Inflammatory macrophage treated with lipopolysaccharide for 4 hours (primary cell): ENCODE data around the gene SAMD5.
"Not testable (repeated sequence)": the region's sequence is repeated elsewhere in the genome, so short reads cannot be mapped to it uniquely, and the experiment has no call there.

Source experiments
- DNase-seq: peaks from one replicate; pipeline ENCODE4 v3.0.0-alpha.2; 2020

The SAMD5 gene

GRCh38 chr6:147530132-147531060, 21.9 kb downstream of the SAMD5 start:
- DNase-seq = no peak

GRCh38 chr6:147531321-147531720, 22.8 kb downstream of the SAMD5 start:
- no peak for DNase-seq

- no peak for DNase-seq
These were observed 25.8 kb downstream of the SAMD5 start for GRCh38 chr6:147534116-147534860.

GRCh38 chr6:147538821-147539220, 30.3 kb downstream of the SAMD5 start:
- DNase-seq = no peak

- DNase-seq = no peak
These were observed 31.6 kb downstream of the SAMD5 start for GRCh38 chr6:147540075-147540474.

- DNase-seq = not testable (repeated sequence)
These were observed 33.9 kb downstream of the SAMD5 start for GRCh38 chr6:147542436-147542835.

- DNase-seq = no peak
These were observed 35.9 kb downstream of the SAMD5 start for GRCh38 chr6:147544420-147544819.

GRCh38 chr6:147546501-147547368, 38.2 kb downstream of the SAMD5 start:
- DNase-seq = no peak

- DNase-seq = no peak
These were observed 38.9 kb downstream of the SAMD5 start for GRCh38 chr6:147547369-147547902.

GRCh38 chr6:147548921-147549475, 40.5 kb downstream of the SAMD5 start:
- DNase-seq = no peak

- DNase-seq = no peak
These were observed 41.0 kb downstream of the SAMD5 start for GRCh38 chr6:147549531-147549930.

GRCh38 chr6:147551976-147552375, 43.5 kb downstream of the SAMD5 start:
- no peak for DNase-seq

GRCh38 chr6:147553099-147553498, 44.6 kb downstream of the SAMD5 start:
- DNase-seq = no peak

- DNase-seq = no peak
These were observed 45.8 kb downstream of the SAMD5 start for GRCh38 chr6:147554281-147554680.

- DNase-seq = no peak
These were observed 50.5 kb downstream of the SAMD5 start for GRCh38 chr6:147559006-147559405.

- DNase-seq = no peak
These were observed 52.2 kb downstream of the SAMD5 start for GRCh38 chr6:147560670-147561069.

- no peak for DNase-seq
These were observed 53.2 kb downstream of the SAMD5 start for GRCh38 chr6:147561726-147562125.

GRCh38 chr6:147563472-147563871, 55.0 kb downstream of the SAMD5 start:
- DNase-seq = no peak

- no peak for DNase-seq
These were observed 56.1 kb downstream of the SAMD5 start for GRCh38 chr6:147564556-147564955.

- no peak for DNase-seq
These were observed 57.9 kb downstream of the SAMD5 start for GRCh38 chr6:147566244-147566898.

- DNase-seq = peak; percentile 39
These were observed 58.8 kb downstream of the SAMD5 start for GRCh38 chr6:147567141-147567805.
